Measurements from ENCODE around the gene BTF3.
"Not testable (repeated sequence)": the region's sequence is repeated elsewhere in the genome, so short reads cannot be mapped to it uniquely, and the experiment has no call there.

Gene BTF3

GRCh38 chr5:73490088-73490487, 8.2 kb upstream of the BTF3 start:
- H3K9ac ChIP-seq (ENCODE audit: low read length) = no peak overlapping the region
- H3K27ac ChIP-seq (ENCODE audit: low read depth, low read length) = no peak overlapping the region
- H3K36me3 ChIP-seq (ENCODE audit: control insufficient read depth, insufficient read depth, low read length) = no peaks in the 10 kb centered on the region
- no peak overlapping the region for H3K4me3 ChIP-seq (ENCODE audit: low read length)
- H3K4me1 ChIP-seq (ENCODE audit: control insufficient read depth, insufficient read depth, low read length) = no peaks in the 10 kb centered on the region
- H3K27me3 ChIP-seq (ENCODE audit: control insufficient read depth, insufficient read depth, low read length) = no peaks in the 10 kb centered on the region

- no peaks in the 10 kb centered on the region for H3K27me3 ChIP-seq (ENCODE audit: control insufficient read depth, insufficient read depth, low read length)
- H3K4me1 ChIP-seq (ENCODE audit: control insufficient read depth, insufficient read depth, low read length) = no peaks in the 10 kb centered on the region
- no peaks in the 10 kb centered on the region for H3K36me3 ChIP-seq (ENCODE audit: control insufficient read depth, insufficient read depth, low read length)
- no peak overlapping the region for H3K27ac ChIP-seq (ENCODE audit: low read depth, low read length)
- no peak overlapping the region for H3K4me3 ChIP-seq (ENCODE audit: low read length)
- no peak overlapping the region for H3K9ac ChIP-seq (ENCODE audit: low read length)
Measured at GRCh38 chr5:73491155-73491554, 7.1 kb upstream of the BTF3 start.

GRCh38 chr5:73493421-73493820, 4.8 kb upstream of the BTF3 start:
- no peak overlapping the region for H3K4me3 ChIP-seq (ENCODE audit: low read length)
- no peaks in the 10 kb centered on the region for H3K36me3 ChIP-seq (ENCODE audit: control insufficient read depth, insufficient read depth, low read length)
- no peaks in the 10 kb centered on the region for H3K27me3 ChIP-seq (ENCODE audit: control insufficient read depth, insufficient read depth, low read length)
- H3K9ac ChIP-seq (ENCODE audit: low read length) = no peak overlapping the region
- no peak overlapping the region for H3K27ac ChIP-seq (ENCODE audit: low read depth, low read length)
- H3K4me1 ChIP-seq (ENCODE audit: control insufficient read depth, insufficient read depth, low read length) = no peaks in the 10 kb centered on the region

GRCh38 chr5:73494721-73495120, 3.5 kb upstream of the BTF3 start:
- H3K4me3 ChIP-seq (ENCODE audit: low read length) = no peak overlapping the region
- no peaks in the 10 kb centered on the region for H3K36me3 ChIP-seq (ENCODE audit: control insufficient read depth, insufficient read depth, low read length)
- no peaks in the 10 kb centered on the region for H3K27me3 ChIP-seq (ENCODE audit: control insufficient read depth, insufficient read depth, low read length)
- no peak overlapping the region for H3K27ac ChIP-seq (ENCODE audit: low read depth, low read length)
- H3K4me1 ChIP-seq (ENCODE audit: control insufficient read depth, insufficient read depth, low read length) = peaks cover 6% of the 10 kb centered on the region
- H3K9ac ChIP-seq (ENCODE audit: low read length) = no peak overlapping the region

- peaks cover 11% of the 10 kb centered on the region for H3K4me1 ChIP-seq (ENCODE audit: control insufficient read depth, insufficient read depth, low read length)
- H3K9ac ChIP-seq (ENCODE audit: low read length) = no peak overlapping the region
- H3K27me3 ChIP-seq (ENCODE audit: control insufficient read depth, insufficient read depth, low read length) = no peaks in the 10 kb centered on the region
- H3K36me3 ChIP-seq (ENCODE audit: control insufficient read depth, insufficient read depth, low read length) = no peaks in the 10 kb centered on the region
- H3K4me3 ChIP-seq (ENCODE audit: low read length) = no peak overlapping the region
- H3K27ac ChIP-seq (ENCODE audit: low read depth, low read length) = no peak overlapping the region
Measured at GRCh38 chr5:73495772-73496335, 2.4 kb upstream of the BTF3 start.

- Histone ChIP-seq H3K4me3 (ENCODE audit: low read length) (no peak overlapping the region), H3K27me3 (ENCODE audit: control insufficient read depth, insufficient read depth, low read length) (no peaks in the 10 kb centered on the region), H3K36me3 (ENCODE audit: control insufficient read depth, insufficient read depth, low read length) (no peaks in the 10 kb centered on the region), H3K9ac (ENCODE audit: low read length) (no peak overlapping the region), H3K27ac (ENCODE audit: low read depth, low read length) (no peak overlapping the region), H3K4me1 (ENCODE audit: control insufficient read depth, insufficient read depth, low read length) (peaks cover 11% of the 10 kb centered on the region)
Measured at GRCh38 chr5:73496984-73497457, 1.2 kb upstream of the BTF3 start.

- H3K36me3 ChIP-seq (ENCODE audit: control insufficient read depth, insufficient read depth, low read length) = no peaks in the 10 kb centered on the region
- no peaks in the 10 kb centered on the region for H3K27me3 ChIP-seq (ENCODE audit: control insufficient read depth, insufficient read depth, low read length)
- peak overlapping the region; percentile 93 for H3K4me3 ChIP-seq (ENCODE audit: low read length)
- H3K27ac ChIP-seq (ENCODE audit: low read depth, low read length) = peak overlapping the region; percentile 94
- H3K9ac ChIP-seq (ENCODE audit: low read length) = no peak overlapping the region
- peaks cover 11% of the 10 kb centered on the region for H3K4me1 ChIP-seq (ENCODE audit: control insufficient read depth, insufficient read depth, low read length)
Measured at GRCh38 chr5:73497497-73498056, 665 bp upstream of the BTF3 start.

- Histone ChIP-seq H3K36me3 (ENCODE audit: control insufficient read depth, insufficient read depth, low read length) (peaks cover under 1% of the 10 kb centered on the region), H3K27ac (ENCODE audit: low read depth, low read length) (no peak overlapping the region), H3K27me3 (ENCODE audit: control insufficient read depth, insufficient read depth, low read length) (no peaks in the 10 kb centered on the region), H3K9ac (ENCODE audit: low read length) (peak overlapping the region; percentile 99), H3K4me3 (ENCODE audit: low read length) (peak overlapping the region; percentile 93), H3K4me1 (ENCODE audit: control insufficient read depth, insufficient read depth, low read length) (peaks cover 11% of the 10 kb centered on the region)
Measured at GRCh38 chr5:73499187-73499586, 945 bp downstream of the BTF3 start.

GRCh38 chr5:73499756-73500155, 1.5 kb downstream of the BTF3 start:
- Histone ChIP-seq H3K4me3 (ENCODE audit: low read length) (peak overlapping the region; percentile 93), H3K4me1 (ENCODE audit: control insufficient read depth, insufficient read depth, low read length) (peaks cover 11% of the 10 kb centered on the region), H3K27me3 (ENCODE audit: control insufficient read depth, insufficient read depth, low read length) (no peaks in the 10 kb centered on the region), H3K27ac (ENCODE audit: low read depth, low read length) (no peak overlapping the region), H3K36me3 (ENCODE audit: control insufficient read depth, insufficient read depth, low read length) (peaks cover 3% of the 10 kb centered on the region), H3K9ac (ENCODE audit: low read length) (no peak overlapping the region)

GRCh38 chr5:73501406-73501805, 3.2 kb downstream of the BTF3 start:
- Histone ChIP-seq H3K36me3 (ENCODE audit: control insufficient read depth, insufficient read depth, low read length) (peaks cover 4% of the 10 kb centered on the region), H3K4me1 (ENCODE audit: control insufficient read depth, insufficient read depth, low read length) (peaks cover 11% of the 10 kb centered on the region), H3K4me3 (ENCODE audit: low read length) (no peak overlapping the region), H3K27me3 (ENCODE audit: control insufficient read depth, insufficient read depth, low read length) (no peaks in the 10 kb centered on the region), H3K9ac (ENCODE audit: low read length) (no peak overlapping the region), H3K27ac (ENCODE audit: low read depth, low read length) (no peak overlapping the region)

GRCh38 chr5:73506459-73506955, 8.3 kb downstream of the BTF3 start:
- no peak overlapping the region for H3K4me3 ChIP-seq (ENCODE audit: low read length)
- no peak overlapping the region for H3K27ac ChIP-seq (ENCODE audit: low read depth, low read length)
- no peak overlapping the region for H3K9ac ChIP-seq (ENCODE audit: low read length)
- H3K27me3 ChIP-seq (ENCODE audit: control insufficient read depth, insufficient read depth, low read length) = no peaks in the 10 kb centered on the region
- H3K4me1 ChIP-seq (ENCODE audit: control insufficient read depth, insufficient read depth, low read length) = no peaks in the 10 kb centered on the region
- peaks cover 8% of the 10 kb centered on the region for H3K36me3 ChIP-seq (ENCODE audit: control insufficient read depth, insufficient read depth, low read length)

GRCh38 chr5:73507062-73507461, 8.8 kb downstream of the BTF3 start:
- H3K9ac ChIP-seq (ENCODE audit: low read length) = no peak overlapping the region
- H3K36me3 ChIP-seq (ENCODE audit: control insufficient read depth, insufficient read depth, low read length) = peaks cover 8% of the 10 kb centered on the region
- no peak overlapping the region for H3K4me3 ChIP-seq (ENCODE audit: low read length)
- H3K27me3 ChIP-seq (ENCODE audit: control insufficient read depth, insufficient read depth, low read length) = no peaks in the 10 kb centered on the region
- no peaks in the 10 kb centered on the region for H3K4me1 ChIP-seq (ENCODE audit: control insufficient read depth, insufficient read depth, low read length)
- no peak overlapping the region for H3K27ac ChIP-seq (ENCODE audit: low read depth, low read length)

GRCh38 chr5:73508521-73508920, 10.3 kb downstream of the BTF3 start:
- H3K4me3 ChIP-seq (ENCODE audit: low read length); H3K4me1 ChIP-seq (ENCODE audit: control insufficient read depth, insufficient read depth, low read length); H3K27ac ChIP-seq (ENCODE audit: low read depth, low read length); H3K27me3 ChIP-seq (ENCODE audit: control insufficient read depth, insufficient read depth, low read length); H3K9ac ChIP-seq (ENCODE audit: low read length); H3K36me3 ChIP-seq (ENCODE audit: control insufficient read depth, insufficient read depth, low read length): not testable (repeated sequence)

All from rectal smooth muscle tissue (tissue), 1 donor.